GM12864 (cell line): ENCODE results near the gene SLC35B1.

ENCODE experiments used
- DNase-seq: peaks from one replicate; pipeline ENCODE4 v3.0.0-alpha.2; 2011; ENCODE audit warnings: low read depth
- H3K4me3 ChIP-seq: 2 replicates; pipeline ENCODE4 v1.5.1; 2011; ENCODE audit warnings: mild to moderate bottlenecking, low read depth, low read length, control low read depth
- TF ChIP-seq, protein P1 (sequence below): IDR thresholded peaks from 2 replicates; pipeline ENCODE4 v1.5.1; 2011; ENCODE audit warnings: low read depth, mild to moderate bottlenecking, moderate library complexity, low read length, control low read depth, inconsistent platforms; ENCODE audit errors: missing control alignments

The SLC35B1 gene

DNA sequence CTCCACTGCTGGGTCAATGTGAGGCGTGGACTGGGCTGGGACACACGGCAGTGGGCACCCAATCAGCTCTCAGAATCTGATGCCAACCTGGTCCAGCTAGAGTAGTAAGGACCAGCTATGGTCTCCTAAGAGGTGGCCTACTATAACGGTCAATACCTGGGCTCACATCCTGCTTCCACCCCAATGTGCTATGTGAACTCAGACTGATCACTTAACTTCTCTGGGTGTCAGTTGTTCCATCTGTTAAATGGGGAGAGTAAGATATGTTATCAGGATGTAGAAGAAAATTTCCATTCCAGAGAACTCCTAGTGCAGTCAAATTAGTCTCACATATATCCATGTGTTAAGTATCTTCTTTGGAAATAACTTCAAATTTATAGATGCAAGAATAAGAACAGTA is 42.0 kb upstream of the SLC35B1 start:
- TF ChIP-seq, protein P1, sequence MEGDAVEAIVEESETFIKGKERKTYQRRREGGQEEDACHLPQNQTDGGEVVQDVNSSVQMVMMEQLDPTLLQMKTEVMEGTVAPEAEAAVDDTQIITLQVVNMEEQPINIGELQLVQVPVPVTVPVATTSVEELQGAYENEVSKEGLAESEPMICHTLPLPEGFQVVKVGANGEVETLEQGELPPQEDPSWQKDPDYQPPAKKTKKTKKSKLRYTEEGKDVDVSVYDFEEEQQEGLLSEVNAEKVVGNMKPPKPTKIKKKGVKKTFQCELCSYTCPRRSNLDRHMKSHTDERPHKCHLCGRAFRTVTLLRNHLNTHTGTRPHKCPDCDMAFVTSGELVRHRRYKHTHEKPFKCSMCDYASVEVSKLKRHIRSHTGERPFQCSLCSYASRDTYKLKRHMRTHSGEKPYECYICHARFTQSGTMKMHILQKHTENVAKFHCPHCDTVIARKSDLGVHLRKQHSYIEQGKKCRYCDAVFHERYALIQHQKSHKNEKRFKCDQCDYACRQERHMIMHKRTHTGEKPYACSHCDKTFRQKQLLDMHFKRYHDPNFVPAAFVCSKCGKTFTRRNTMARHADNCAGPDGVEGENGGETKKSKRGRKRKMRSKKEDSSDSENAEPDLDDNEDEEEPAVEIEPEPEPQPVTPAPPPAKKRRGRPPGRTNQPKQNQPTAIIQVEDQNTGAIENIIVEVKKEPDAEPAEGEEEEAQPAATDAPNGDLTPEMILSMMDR = no peak
- DNase-seq = no peak
- no peak overlapping the region for H3K4me3 ChIP-seq

DNA sequence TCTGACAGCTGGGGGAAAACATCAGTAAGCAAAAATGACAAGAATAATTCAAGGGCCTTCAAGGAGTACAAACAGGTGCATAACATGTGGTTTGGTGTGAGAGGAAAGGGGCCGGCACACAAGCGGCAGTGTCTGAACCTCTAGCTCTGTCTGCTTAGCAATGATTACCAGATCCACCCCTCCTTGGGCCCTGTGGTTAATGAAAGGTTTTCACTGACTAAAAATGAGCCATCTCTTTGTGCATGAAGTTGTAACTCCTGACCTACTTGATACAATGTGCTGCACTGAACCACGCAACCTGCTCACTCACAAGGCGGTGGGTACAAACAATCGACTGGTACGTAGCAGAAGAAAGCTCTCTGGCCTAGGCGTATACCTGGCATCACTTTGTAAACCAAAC is 41.0 kb upstream of the SLC35B1 start:
- no peak overlapping the region for H3K4me3 ChIP-seq
- TF ChIP-seq, protein P1 = no peak
- DNase-seq = peak; percentile 91

- TF ChIP-seq, protein P1 = no peak
- no peak for DNase-seq
- H3K4me3 ChIP-seq = no peak overlapping the region
These were observed 40.5 kb upstream of the SLC35B1 start for GRCh38 chr17:49748223-49748622.

DNA sequence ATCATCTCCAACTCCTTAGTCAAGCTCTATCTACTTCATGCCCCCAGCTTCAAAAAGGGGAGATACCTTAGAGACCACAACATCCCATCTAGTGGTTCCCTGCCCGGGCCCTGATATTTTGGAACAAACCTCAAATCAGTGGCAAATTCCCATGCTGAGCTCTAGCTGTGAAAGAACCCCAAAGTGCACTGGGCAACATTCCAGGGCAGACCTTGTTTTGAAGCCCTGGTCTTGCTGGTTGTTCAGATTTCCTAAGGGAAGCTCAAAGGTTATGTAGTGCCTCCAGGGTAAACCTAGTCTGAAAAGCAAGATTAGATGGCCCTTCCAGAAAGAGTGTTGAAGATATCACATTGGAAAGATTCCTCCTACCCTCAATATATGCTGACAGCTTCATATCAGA is 39.9 kb upstream of the SLC35B1 start:
- TF ChIP-seq, protein P1 = no peak
- no peak for DNase-seq
- H3K4me3 ChIP-seq = no peak overlapping the region; the same call in 1 of the 2 replicates

- DNase-seq = peak; percentile 80
- H3K4me3 ChIP-seq = peak overlapping the region; percentile 54
- TF ChIP-seq, protein P1 = no peak
These were observed 39.2 kb upstream of the SLC35B1 start for GRCh38 chr17:49746791-49747490.

DNA sequence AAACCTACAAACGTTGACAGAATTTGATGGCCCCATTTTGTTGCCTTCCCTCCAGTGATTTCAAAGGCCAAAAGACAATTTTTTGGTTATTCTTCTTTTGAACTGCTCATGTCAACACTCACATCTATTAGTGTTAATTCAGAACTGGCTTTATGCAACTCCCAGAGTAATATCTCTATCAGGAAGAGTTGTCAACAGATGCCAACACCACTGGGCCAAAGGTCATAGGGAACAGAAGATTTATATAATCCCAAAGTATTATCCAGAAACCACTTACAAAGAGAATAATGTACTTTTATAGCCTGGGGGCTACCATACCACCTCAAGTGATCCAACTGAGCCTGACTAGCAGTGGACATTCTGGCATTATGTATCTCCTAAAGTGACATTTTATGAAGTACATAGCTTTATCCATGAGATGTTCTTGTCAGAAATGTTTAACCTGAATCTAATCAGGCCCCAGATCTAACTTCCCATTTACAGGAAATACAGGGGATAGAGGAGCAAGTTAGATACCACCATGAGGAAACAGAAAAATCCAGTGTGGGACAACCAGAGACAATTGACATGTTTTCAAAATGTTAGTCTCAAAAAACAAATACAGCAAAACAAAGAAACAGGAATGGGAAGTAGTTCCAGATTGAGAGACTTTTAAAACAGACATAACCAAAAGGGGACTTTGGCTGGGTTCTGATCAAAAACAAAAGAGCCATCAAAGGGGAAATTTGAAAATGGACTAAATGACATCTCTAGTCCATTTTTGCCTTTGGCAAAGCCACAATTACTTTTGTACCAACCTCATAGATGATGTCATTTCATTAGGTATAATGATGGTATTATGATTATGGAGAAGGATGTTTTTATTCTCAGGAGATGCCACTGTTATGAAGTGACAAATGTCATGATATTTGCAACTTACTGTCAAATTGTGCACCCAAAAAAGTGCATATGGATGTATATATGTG is 37.7 kb upstream of the SLC35B1 start:
- TF ChIP-seq, protein P1 = no peak
- DNase-seq = no peak
- H3K4me3 ChIP-seq = no peak overlapping the region; the same call in 1 of the 2 replicates
